ENCODE data around the gene PRR5L.

DNA sequence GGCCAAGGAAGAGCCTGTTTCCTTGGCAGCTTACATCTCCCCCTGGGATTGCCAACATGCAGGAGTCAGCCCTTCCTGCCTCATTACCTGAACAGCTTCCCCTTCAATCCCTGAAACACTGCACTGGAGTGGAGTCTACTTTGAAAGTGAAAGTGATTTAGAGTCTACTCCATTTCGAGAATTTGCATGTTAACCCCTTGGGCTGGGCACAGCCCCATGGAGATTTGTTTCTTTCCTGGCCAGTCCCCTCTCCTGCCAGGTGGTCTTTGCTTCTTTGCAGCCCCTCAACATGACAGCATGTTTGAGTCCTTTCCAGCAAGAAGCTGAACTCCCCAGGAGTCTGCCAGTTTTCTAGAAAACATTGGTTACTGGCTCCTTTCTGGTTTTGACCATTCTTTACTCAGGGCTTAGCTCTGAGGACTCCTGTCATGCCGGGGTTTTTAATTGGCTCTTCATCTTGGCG, 154.1 kb downstream of the PRR5L start:
- TF ChIP-seq, protein P1, sequence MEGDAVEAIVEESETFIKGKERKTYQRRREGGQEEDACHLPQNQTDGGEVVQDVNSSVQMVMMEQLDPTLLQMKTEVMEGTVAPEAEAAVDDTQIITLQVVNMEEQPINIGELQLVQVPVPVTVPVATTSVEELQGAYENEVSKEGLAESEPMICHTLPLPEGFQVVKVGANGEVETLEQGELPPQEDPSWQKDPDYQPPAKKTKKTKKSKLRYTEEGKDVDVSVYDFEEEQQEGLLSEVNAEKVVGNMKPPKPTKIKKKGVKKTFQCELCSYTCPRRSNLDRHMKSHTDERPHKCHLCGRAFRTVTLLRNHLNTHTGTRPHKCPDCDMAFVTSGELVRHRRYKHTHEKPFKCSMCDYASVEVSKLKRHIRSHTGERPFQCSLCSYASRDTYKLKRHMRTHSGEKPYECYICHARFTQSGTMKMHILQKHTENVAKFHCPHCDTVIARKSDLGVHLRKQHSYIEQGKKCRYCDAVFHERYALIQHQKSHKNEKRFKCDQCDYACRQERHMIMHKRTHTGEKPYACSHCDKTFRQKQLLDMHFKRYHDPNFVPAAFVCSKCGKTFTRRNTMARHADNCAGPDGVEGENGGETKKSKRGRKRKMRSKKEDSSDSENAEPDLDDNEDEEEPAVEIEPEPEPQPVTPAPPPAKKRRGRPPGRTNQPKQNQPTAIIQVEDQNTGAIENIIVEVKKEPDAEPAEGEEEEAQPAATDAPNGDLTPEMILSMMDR (IDR thresholded peaks at IDR 0.05; ENCODE audit: low read depth, low read length, poor library complexity, severe bottlenecking) = no peak
- TF ChIP-seq EZH2phosphoT487 (IDR thresholded peaks at IDR 0.05; ENCODE audit: borderline replicate concordance, low read length) = no peak
